Astrocyte of the cerebellum (primary cell): ENCODE measurements around the gene KIF17.
"Not testable (repeated sequence)": the region's sequence is repeated elsewhere in the genome, so short reads cannot be mapped to it uniquely, and the experiment has no call there.

ENCODE experiments used
- DNase-seq: peaks from one replicate; pipeline ENCODE4 v3.0.0-alpha.2; 2011; ENCODE audit warnings: low read depth
- H3K4me3 ChIP-seq: 2 replicates; pipeline ENCODE4 v1.5.1; 2011; ENCODE audit warnings: mild to moderate bottlenecking, low read depth, low read length, moderate library complexity
- CTCF ChIP-seq: IDR thresholded peaks from 2 replicates; pipeline ENCODE4 v1.5.1; 2012; ENCODE audit warnings: low read length, low read depth, moderate library complexity, mild to moderate bottlenecking; ENCODE audit errors: missing control alignments
- in situ Hi-C: cut with HindIII; loops from 2 replicates; pipeline ENCODE4 v1.10.0; 2017; ENCODE audit warnings: low sequenced_read_pairs

KIF17 gene

GRCh38 chr1:20719871-20720620 lies 2.2 kb upstream of the KIF17 start:
- no peak overlapping the region for H3K4me3 ChIP-seq
- TF ChIP-seq CTCF = no peak

GRCh38 chr1:20719261-20719660 lies 1.5 kb upstream of the KIF17 start:
- H3K4me3 ChIP-seq = no peak overlapping the region
- no peak for TF ChIP-seq CTCF
- in situ Hi-C loops = no loop called here
- DNase-seq = no peak

More at GRCh38 chr1:20719871-20720620, 2.2 kb upstream of the KIF17 start:
- no peak for DNase-seq
- in situ Hi-C loops = no loop called here

GRCh38 chr1:20718343-20718882 lies 606 bp upstream of the KIF17 start:
- in situ Hi-C loops, DNase-seq: not testable (repeated sequence)
- peak overlapping the region; percentile 34 for H3K4me3 ChIP-seq

GRCh38 chr1:20716232-20716631 lies 1.6 kb downstream of the KIF17 start:
- DNase-seq = no peak
- in situ Hi-C loops = no loop called here
- no peak overlapping the region for H3K4me3 ChIP-seq
- TF ChIP-seq CTCF = no peak

GRCh38 chr1:20715406-20715805 lies 2.4 kb downstream of the KIF17 start:
- no peak for DNase-seq
- in situ Hi-C loops = no loop called here
- H3K4me3 ChIP-seq = no peak overlapping the region
- TF ChIP-seq CTCF = no peak

GRCh38 chr1:20713440-20713839 lies 4.4 kb downstream of the KIF17 start:
- no peak for DNase-seq
- no peak for TF ChIP-seq CTCF
- no peak overlapping the region for H3K4me3 ChIP-seq
- in situ Hi-C loops = no loop called here

GRCh38 chr1:20712215-20712577 lies 5.6 kb downstream of the KIF17 start:
- DNase-seq = no peak
- no peak for TF ChIP-seq CTCF
- in situ Hi-C loops = no loop called here
- H3K4me3 ChIP-seq = no peak overlapping the region
